ENCODE data around the gene ARPC2. TPM values are rescaled to one million over a fixed set of nuclear protein-coding genes. Genes with fewer than 3 reads are reported as not detected.
A peak's percentile ranks its signal among the peaks of the same experiment; 100 is the strongest.

ARPC2 gene
- total RNA-seq, 1 donor from 2014 or later: 159 TPM

- no peak for TF ChIP-seq CTCF (conservative IDR thresholded peaks at IDR 0.05)
- Mint-ChIP-seq H3K4me3 (no peak overlapping the region), H3K27me3 (ENCODE audit: low read depth) (no peaks in the 10 kb centered on the region), H3K36me3 (ENCODE audit: low read depth) (no peaks in the 10 kb centered on the region), H3K9me3 (no peaks in the 10 kb centered on the region), H3K4me1 (peaks cover 13% of the 10 kb centered on the region), H3K27ac (ENCODE audit: unreplicated experiment) (no peak overlapping the region)
- DNase-seq (ENCODE audit: low read depth, low spot score): no peak
Observed at GRCh38 chr2:218296200-218296599, 79.2 kb downstream of the ARPC2 start.

- no peak for TF ChIP-seq CTCF (conservative IDR thresholded peaks at IDR 0.05)
- peaks cover 13% of the 10 kb centered on the region for H3K4me1 Mint-ChIP-seq
- H3K27me3 Mint-ChIP-seq (ENCODE audit: low read depth): no peaks in the 10 kb centered on the region
- no peaks in the 10 kb centered on the region for H3K36me3 Mint-ChIP-seq (ENCODE audit: low read depth)
- H3K4me3 Mint-ChIP-seq: no peak overlapping the region
- no peaks in the 10 kb centered on the region for H3K9me3 Mint-ChIP-seq
- no peak for DNase-seq (ENCODE audit: low read depth, low spot score)
- H3K27ac Mint-ChIP-seq (ENCODE audit: unreplicated experiment): no peak overlapping the region
Observed at GRCh38 chr2:218296847-218297246, 79.9 kb downstream of the ARPC2 start.

GRCh38 chr2:218298314-218298875 lies 81.4 kb downstream of the ARPC2 start:
- no peak for DNase-seq (ENCODE audit: low read depth, low spot score)
- H3K27me3 Mint-ChIP-seq (ENCODE audit: low read depth): no peaks in the 10 kb centered on the region
- no peak for TF ChIP-seq CTCF (conservative IDR thresholded peaks at IDR 0.05)
- peak overlapping the region; percentile 6 for H3K4me3 Mint-ChIP-seq
- H3K4me1 Mint-ChIP-seq: peaks cover 8% of the 10 kb centered on the region
- no peaks in the 10 kb centered on the region for H3K9me3 Mint-ChIP-seq
- no peaks in the 10 kb centered on the region for H3K36me3 Mint-ChIP-seq (ENCODE audit: low read depth)
- H3K27ac Mint-ChIP-seq (ENCODE audit: unreplicated experiment): peak overlapping the region; percentile 27

GRCh38 chr2:218300141-218300540 lies 83.2 kb downstream of the ARPC2 start:
- Mint-ChIP-seq H3K36me3 (ENCODE audit: low read depth) (no peaks in the 10 kb centered on the region), H3K4me1 (peaks cover 8% of the 10 kb centered on the region), H3K27me3 (ENCODE audit: low read depth) (no peaks in the 10 kb centered on the region), H3K27ac (ENCODE audit: unreplicated experiment) (no peak overlapping the region), H3K4me3 (no peak overlapping the region), H3K9me3 (no peaks in the 10 kb centered on the region)
- DNase-seq (ENCODE audit: low read depth, low spot score): no peak
- TF ChIP-seq CTCF (conservative IDR thresholded peaks at IDR 0.05): no peak

- Mint-ChIP-seq H3K27ac (ENCODE audit: unreplicated experiment) (no peak overlapping the region), H3K4me3 (no peak overlapping the region), H3K36me3 (ENCODE audit: low read depth) (no peaks in the 10 kb centered on the region), H3K9me3 (no peaks in the 10 kb centered on the region), H3K4me1 (peaks cover 8% of the 10 kb centered on the region), H3K27me3 (ENCODE audit: low read depth) (no peaks in the 10 kb centered on the region)
- TF ChIP-seq CTCF (conservative IDR thresholded peaks at IDR 0.05): peak; percentile 97
- DNase-seq (ENCODE audit: low read depth, low spot score): peak; percentile 87
Observed at GRCh38 chr2:218301176-218301819, 84.3 kb downstream of the ARPC2 start.

Small RNA genes lying within 50 kb of the gene (microRNA-seq; reads per million reads assigned to microRNA genes)
- gene MIR6513: not detected

Other genes starting within 250 kb of the ARPC2 start
- 11.3 and 14.5 TPM in 2 replicates for gene TNS1, start 214.2 kb upstream of the ARPC2 start, total RNA-seq
- gene RUFY4, start 147.9 kb upstream of the ARPC2 start, total RNA-seq: not detected in 2 replicates
- not detected in 2 replicates for gene CXCR2, start 91.2 kb upstream of the ARPC2 start, total RNA-seq
- not detected in 2 replicates for gene CXCR1, start 50.2 kb upstream of the ARPC2 start, total RNA-seq
- gene GPBAR1, start 43.8 kb downstream of the ARPC2 start, total RNA-seq: 0.14 TPM in 1 of 2 replicates, not detected in the other
- 76.6 and 77.6 TPM in 2 replicates for gene AAMP, start 52.9 kb downstream of the ARPC2 start, total RNA-seq
- gene PNKD, start 53.3 kb downstream of the ARPC2 start, total RNA-seq: 40.3 and 42.3 TPM in 2 replicates
- gene TMBIM1, start 75.3 kb downstream of the ARPC2 start, total RNA-seq: 8.0 and 8.5 TPM in 2 replicates
- gene CATIP, start 139.7 kb downstream of the ARPC2 start, total RNA-seq: 0.30 TPM in 1 of 2 replicates, not detected in the other
- gene SLC11A1, start 165.1 kb downstream of the ARPC2 start, total RNA-seq: 0.09 TPM in 1 of 2 replicates, not detected in the other
- 46.4 TPM in 2 replicates for gene CTDSP1, start 182.7 kb downstream of the ARPC2 start, total RNA-seq
- not detected in 2 replicates for gene VIL1, start 201.9 kb downstream of the ARPC2 start, total RNA-seq